HepG2 (cell line): ENCODE measurements around the gene CD4. TPM values are rescaled to one million over a fixed set of nuclear protein-coding genes. Genes with fewer than 3 reads are reported as not detected.
A peak's percentile ranks its signal among the peaks of the same experiment; 100 is the strongest.

Experiments used
- ATAC-seq: fragments of 200-7000 bp; cut with Tn5 transposase; 3 replicates; pipeline ENCODE4 v1.9.1; 2020; ENCODE audit warnings: mild to moderate bottlenecking, moderate library complexity
- BruUV-seq: library from RNA; stranded (reverse); fragments of 400-500 nt; replicated peaks from 2 replicates; lab custom pipeline; 2021; lab: Mats Ljungman, UMichigan
- CTCF ChIA-PET: fragments of 300-600 bp; formaldehyde crosslinking; extraction: SDS; loops from one replicate; lab custom pipeline; 2021; ENCODE audit warnings: low total read pairs, inconsistent platforms, low intra/inter-chr PET ratio; lab: Yijun Ruan, JAX
- POLR2A ChIA-PET: fragments of 350-600 bp; sonication (Branson Sonifier 250); formaldehyde crosslinking; loops from one replicate; lab custom pipeline; 2020; ENCODE audit warnings: antibody characterized with exemption, inconsistent platforms; lab: Yijun Ruan, JAX
- DNase-seq: peaks from one replicate; pipeline ENCODE4 v3.0.0-alpha.2; 2015; ENCODE audit warnings: low spot score
- FAIRE-seq: peaks from 3 replicates; lab custom pipeline; 2011; peaks lifted over from hg19 to GRCh38; lab: Jason Lieb, UNC
- H2AFZ ChIP-seq: one replicate; pipeline ENCODE4 v1.6.1; 2011; ENCODE audit warnings: low read length, inconsistent platforms
- H3K27ac ChIP-seq: fragments of 300-600 bp; 3 replicates; pipeline ENCODE4 v1.8.0; 2011; ENCODE audit warnings: mixed run types, mild to moderate bottlenecking, mixed read lengths, low read length, inconsistent platforms; ENCODE audit not compliant: insufficient read depth; ENCODE audit errors: extremely low read length
- H3K27me3 ChIP-seq, 2 experiments: fragments of 200-600 bp in 1 of 2; 2 replicates in 1 of 2; 3 replicates in 1 of 2; pipeline versions ENCODE4 v1.6.0 to v1.8.0; 2011; ENCODE audit warnings: low read length in 2 of 2, mild to moderate bottlenecking in 2 of 2, moderate library complexity in 2 of 2, inconsistent platforms in 1 of 2; ENCODE audit not compliant: insufficient read depth in 2 of 2, control insufficient read depth in 1 of 2
- H3K36me3 ChIP-seq, 2 experiments: fragments of 200-600 bp in 1 of 2; replicated peaks in 1 of 2; 2 replicates in 1 of 2; 3 replicates in 1 of 2; pipeline versions ENCODE4 v1.5.1 to v1.8.0; 2011; ENCODE audit warnings: low read length in 2 of 2, inconsistent platforms in 1 of 2; ENCODE audit not compliant: insufficient read depth in 2 of 2, control insufficient read depth in 1 of 2
- H3K4me1 ChIP-seq: 2 replicates; pipeline ENCODE4 v1.5.1; 2012; ENCODE audit warnings: low read length, inconsistent platforms; ENCODE audit not compliant: insufficient read depth
- H3K4me2 ChIP-seq: 2 replicates; pipeline ENCODE4 v1.6.0; 2011; ENCODE audit warnings: low read depth, low read length, inconsistent platforms
- H3K4me3 ChIP-seq, 3 experiments: fragments of 200-600 bp in 1 of 3; sonication (generic), shearing (Covaris generic) in 1 of 3; replicated peaks in 1 of 3; 2 replicates each; pipeline ENCODE4 v1.5.1; 2011 to 2016; ENCODE audit warnings: low read length in 3 of 3, inconsistent platforms in 2 of 3, low read depth in 2 of 3, mild to moderate bottlenecking in 2 of 3, control low read depth in 1 of 3, mixed read lengths in 1 of 3; ENCODE audit not compliant: insufficient read depth in 1 of 3
- H3K79me2 ChIP-seq: one replicate; pipeline ENCODE4 v1.6.1; 2011; ENCODE audit warnings: low read length, inconsistent platforms; ENCODE audit not compliant: insufficient read depth
- H3K9ac ChIP-seq: 2 replicates; pipeline ENCODE4 v1.6.0; 2011; ENCODE audit warnings: mild to moderate bottlenecking, low read depth, low read length, inconsistent platforms; ENCODE audit not compliant: insufficient read depth
- H3K9me3 ChIP-seq: 2 replicates; pipeline ENCODE4 v1.5.1; 2012; ENCODE audit warnings: mild to moderate bottlenecking, low read length
- H4K20me1 ChIP-seq: 2 replicates; pipeline ENCODE4 v1.6.0; 2011; ENCODE audit warnings: inconsistent platforms, mild to moderate bottlenecking, low read length, moderate library complexity; ENCODE audit not compliant: insufficient read depth
- AGO2 ChIP-seq: fragments of 200-400 bp; formaldehyde crosslinking; optimal IDR thresholded peaks from 2 replicates; pipeline ENCODE3; 2017; ENCODE audit warnings: mild to moderate bottlenecking, low read depth, low read length, moderate library complexity
- CEBPB ChIP-seq: IDR thresholded peaks from 2 replicates; pipeline ENCODE4 v1.6.1; 2011; ENCODE audit warnings: low read depth, low read length, improper control_type of control experiment, borderline replicate concordance
- EP300 ChIP-seq, 3 experiments: sonication (generic) in 1 of 3; formaldehyde crosslinking in 1 of 3; IDR thresholded peaks; 2 replicates each; pipeline versions ENCODE4 v1.5.1 to v1.6.1; 2011 to 2020; ENCODE audit warnings: low read depth in 2 of 3, low read length in 2 of 3, borderline replicate concordance in 1 of 3, improper control_type of control experiment in 1 of 3, mild to moderate bottlenecking in 1 of 3, missing genetic modification reagents in 1 of 3, moderate library complexity in 1 of 3
- HNRNPLL ChIP-seq: fragments of 200-400 bp; formaldehyde crosslinking; IDR thresholded peaks from 2 replicates; pipeline ENCODE4 v1.6.1; 2017; ENCODE audit warnings: mild to moderate bottlenecking, low read depth, low read length; ENCODE audit not compliant: poor library complexity, severe bottlenecking
- KDM2A ChIP-seq: sonication (generic); formaldehyde crosslinking; IDR thresholded peaks from 2 replicates; pipeline ENCODE4 v1.4.0; 2020; ENCODE audit warnings: low read depth, missing genetic modification reagents, borderline replicate concordance
- POLR2AphosphoS2 ChIP-seq: IDR thresholded peaks from 2 replicates; pipeline ENCODE4 v1.6.1; 2011; ENCODE audit warnings: low read depth, low read length, improper control_type of control experiment
- SMARCE1 ChIP-seq: fragments of 450-650 bp; IDR thresholded peaks from 2 replicates; pipeline ENCODE4 v1.6.1; 2017; ENCODE audit warnings: borderline replicate concordance
- TCF7L2 ChIP-seq: IDR thresholded peaks from 2 replicates; pipeline ENCODE4 v1.6.1; 2011; ENCODE audit warnings: mild to moderate bottlenecking, low read depth, low read length, moderate library complexity
- ZC3H13 ChIP-seq: sonication (generic); formaldehyde crosslinking; IDR thresholded peaks from 2 replicates; pipeline ENCODE4 v1.8.1; 2023; ENCODE audit warnings: mild to moderate bottlenecking, missing genetic modification reagents, moderate library complexity
- WGBS: methylation state at CpG from one replicate; pipeline ENCODE4 v1.1.6; 2017; ENCODE audit warnings: low lambda C conversion rate; 5-methylcytosine and 5-hydroxymethylcytosine counted together
- in situ Hi-C: cut with HindIII; loops from 2 replicates; pipeline ENCODE4 v1.10.0; 2017; ENCODE audit warnings: low pct_unique_long_range_greater_than_20kb; ENCODE audit not compliant: extremely low pct_ligation_motif_present
- intact Hi-C: fragments of 100-400 bp; cut with micrococcal nuclease; formaldehyde crosslinking; loops from one replicate; pipeline ENCODE4 v1.10.0; 2022; ENCODE audit not compliant: unreplicated experiment
- polyA plus RNA-seq, 8 experiments: library from polyadenylated mRNA; depleted of rRNA in 3 of 8; stranded (reverse) in 7 of 8; unstranded in 1 of 8; fragments of >200 nt; fragmentation: Illumina TruSeq in 4 of 8; extraction: Trizol in 4 of 8; gene quantifications; 2 replicates each; pipeline versions ENCODE4 v1.2.1 to v1.2.3, GENCODE V29; 2011 to 2016; ENCODE audit warnings: low read depth in 4 of 8, missing spikeins in 1 of 8, mixed read lengths in 1 of 8; ENCODE audit not compliant: insufficient read depth in 1 of 8
- total RNA-seq, 5 experiments: library from RNA; depleted of rRNA; stranded (reverse); fragments of >200 nt; fragmentation: Illumina TruSeq; extraction: Trizol; gene quantifications; 2 replicates each; pipeline ENCODE4 v1.2.3, GENCODE V29; 2016; ENCODE audit warnings: low read depth in 1 of 5

Gene CD4
- total and polyA plus RNA-seq, 2 of the 13 experiments (the other 11 are each of a cell fraction or from before 2014, with no cell fraction given) = 0.07 to 0.95 TPM

- no peak overlapping the region for H2AFZ ChIP-seq
- H3K79me2 ChIP-seq = peaks cover 16% of the 10 kb centered on the region
- FAIRE-seq (no peak), DNase-seq (no peak), ATAC-seq (no peak)
- no TSS peak for BruUV-seq
- H3K9me3 ChIP-seq = no peaks in the 10 kb centered on the region
- peaks cover 0 to 2% of the 10 kb centered on the region in 2 experiments; a peak in 1 of 5 replicates for H3K27me3 ChIP-seq
- H3K4me3 ChIP-seq = peak overlapping the region in 1 of 3 experiments; percentile 11; a peak in 1 of 6 replicates
- no peak overlapping the region for H3K27ac ChIP-seq
- POLR2A ChIA-PET = interaction anchor here (2.7 to 4.7 kb wide), 2 partner anchors 60 to 74 kb away, joined by 8 to 20 read pairs; partner anchors contain the start of genes MLF2 and PTMS
- H3K36me3 ChIP-seq = peaks cover 9 to 12% of the 10 kb centered on the region in 2 experiments; a peak in 4 of 5 replicates
- 0 out of 2 replicates have a peak overlapping the region, but pooled peaks have one; percentile 0 for H3K9ac ChIP-seq
- H3K4me1 ChIP-seq = peaks cover 26% of the 10 kb centered on the region
- no peaks in the 10 kb centered on the region for H4K20me1 ChIP-seq
- peak overlapping the region; percentile 65 for H3K4me2 ChIP-seq
- WGBS = 91% methylated on average over 21 of the region's 22 CpGs
- TF ChIP-seq CEBPB (no peak), HNRNPLL (peak; percentile 31), TCF7L2 (no peak), POLR2AphosphoS2 (no peak), AGO2 (peak; percentile 77), KDM2A (CRISPR knock-in tag) (0 out of 2 replicates have a peak, but pooled peaks have one; percentile 3), ZC3H13 (CRISPR knock-in tag) (peak; percentile 29; the same call in 1 of the 2 replicates), EP300 (IDR thresholded peaks at IDR 0.05; ENCODE audit: low read depth in 2 of 2, low read length in 2 of 2) (no peak), EP300 (CRISPR knock-in tag; IDR thresholded peaks at IDR 0.05; ENCODE audit: borderline replicate concordance) (0 out of 2 replicates have a peak, but pooled peaks have one; percentile 37), SMARCE1 (no peak)
- intact Hi-C loops = loop anchor here (10.0 kb wide), 1 partner anchor 212 kb away; no protein-coding TSS in a partner anchor
- in situ Hi-C loops = loop anchor here (5.0 kb wide), 1 partner anchor 75 kb away; the partner anchor contains the start of gene MLF2
- CTCF ChIA-PET = interaction anchor here (2.6 kb wide), 1 partner anchor 74 kb away, joined by 34 read pairs; the partner anchor contains the start of gene MLF2
Observed at GRCh38 chr12:6826734-6827436, 37.6 kb downstream of the CD4 start.
